H1 (cell line): ENCODE data around the gene NFATC1.
"Not testable (repeated sequence)": the region's sequence is repeated elsewhere in the genome, so short reads cannot be mapped to it uniquely, and the experiment has no call there.

Source experiments
- ASH2L ChIP-seq: fragments of 200-600, 300-600 bp; sonication (generic); IDR thresholded peaks from one replicate; pipeline ENCODE4 v1.7.1; 2017; ENCODE audit warnings: low read length
- CEBPB ChIP-seq: IDR thresholded peaks from 2 replicates; pipeline ENCODE4 v1.6.1; 2012; ENCODE audit warnings: low read depth, low read length
- TAF1 ChIP-seq: IDR thresholded peaks from 2 replicates; pipeline ENCODE4 v1.6.1; 2011; ENCODE audit warnings: mild to moderate bottlenecking, low read depth, low read length

DNA sequence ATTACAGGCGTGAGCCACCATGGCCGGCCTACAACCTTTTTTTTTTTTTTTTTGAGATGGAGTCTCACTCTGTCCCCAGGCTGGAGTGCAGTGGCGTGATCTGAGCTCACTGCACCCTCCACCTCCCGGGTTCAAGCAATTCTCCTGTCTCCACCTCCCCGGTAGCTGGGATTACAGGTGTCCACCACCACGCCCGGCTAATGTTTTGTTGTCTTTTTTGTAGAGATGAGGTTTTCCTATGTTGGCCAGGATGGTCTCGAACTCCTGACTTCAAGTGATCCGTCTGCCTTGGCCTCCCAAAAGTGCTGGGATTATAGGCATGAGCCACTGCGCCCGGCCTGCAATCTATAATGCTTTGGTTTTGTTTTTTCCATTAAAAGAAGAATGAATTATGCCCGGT lies 19.1 kb upstream of the NFATC1 start:
- not testable (repeated sequence) for TF ChIP-seq ASH2L, CEBPB, TAF1
